HepG2 (cell line): ENCODE results near the gene FAM83E. TPM values are rescaled to one million over a fixed set of nuclear protein-coding genes. Genes with fewer than 3 reads are reported as not detected.

Source experiments
- HOXD1 ChIP-seq: sonication (generic); formaldehyde crosslinking; IDR thresholded peaks from 2 replicates; pipeline ENCODE4 v1.5.0; 2020; ENCODE audit warnings: missing genetic modification reagents
- ISL2 ChIP-seq: sonication (generic); formaldehyde crosslinking; IDR thresholded peaks from 2 replicates; pipeline ENCODE4 v1.5.0; 2020; ENCODE audit warnings: missing genetic modification reagents
- MAFG ChIP-seq: sonication (generic); formaldehyde crosslinking; IDR thresholded peaks from 2 replicates; pipeline ENCODE4 v1.5.1; 2020; ENCODE audit warnings: mild to moderate bottlenecking, missing genetic modification reagents
- MLXIP ChIP-seq: sonication (generic); formaldehyde crosslinking; IDR thresholded peaks from 2 replicates; pipeline ENCODE4 v1.9.0; 2021; ENCODE audit warnings: missing genetic modification reagents, borderline replicate concordance
- MXD1 ChIP-seq: sonication (generic); formaldehyde crosslinking; IDR thresholded peaks from 2 replicates; pipeline ENCODE4 v1.4.0; 2020; ENCODE audit warnings: mild to moderate bottlenecking, missing genetic modification reagents
- NAIF1 ChIP-seq: sonication (generic); formaldehyde crosslinking; IDR thresholded peaks from 2 replicates; pipeline ENCODE4 v1.5.0; 2020; ENCODE audit warnings: mild to moderate bottlenecking, missing genetic modification reagents, borderline replicate concordance
- NR2F2 ChIP-seq: IDR thresholded peaks from 2 replicates; pipeline ENCODE4 v1.6.1; 2012; ENCODE audit warnings: low read depth, inconsistent platforms, borderline replicate concordance
- PRMT3 ChIP-seq: sonication (generic); formaldehyde crosslinking; IDR thresholded peaks from 2 replicates; pipeline ENCODE4 v1.8.1; 2022; ENCODE audit warnings: low read depth, mild to moderate bottlenecking, moderate library complexity, missing genetic modification reagents, borderline replicate concordance
- TARDBP ChIP-seq: sonication (generic); formaldehyde crosslinking; IDR thresholded peaks from 2 replicates; pipeline ENCODE4 v1.8.0; 2022; ENCODE audit warnings: mild to moderate bottlenecking, missing genetic modification reagents
- ZFP1 ChIP-seq: IDR thresholded peaks from 2 replicates; pipeline ENCODE4 v1.6.1; 2016
- ZNF160 ChIP-seq: sonication (generic); formaldehyde crosslinking; IDR thresholded peaks from 2 replicates; pipeline ENCODE4 v1.8.0; 2022; ENCODE audit warnings: mild to moderate bottlenecking, inconsistent platforms, missing genetic modification reagents
- ZNF431 ChIP-seq: sonication (generic); formaldehyde crosslinking; IDR thresholded peaks from 2 replicates; pipeline ENCODE4 v1.9.0; 2022; ENCODE audit warnings: missing genetic modification reagents, low read depth, mild to moderate bottlenecking, borderline replicate concordance
- ZNF687 ChIP-seq: sonication (generic); formaldehyde crosslinking; IDR thresholded peaks from 2 replicates; pipeline ENCODE4 v1.5.1; 2020; ENCODE audit warnings: mild to moderate bottlenecking, missing genetic modification reagents, moderate library complexity
- ZNF724P ChIP-seq: sonication (generic); formaldehyde crosslinking; IDR thresholded peaks from 2 replicates; pipeline ENCODE4 v1.8.0; 2022; ENCODE audit warnings: missing genetic modification reagents, borderline replicate concordance
- ZNF777 ChIP-seq: sonication (generic); formaldehyde crosslinking; IDR thresholded peaks from 2 replicates; pipeline ENCODE4 v1.4.0; 2020; ENCODE audit warnings: missing genetic modification reagents
- ZSCAN25 ChIP-seq: sonication (generic); formaldehyde crosslinking; IDR thresholded peaks from 2 replicates; pipeline ENCODE4 v1.8.0; 2022; ENCODE audit warnings: mild to moderate bottlenecking, missing genetic modification reagents
- polyA plus RNA-seq, 8 experiments: library from polyadenylated mRNA; depleted of rRNA in 3 of 8; stranded (reverse) in 7 of 8; unstranded in 1 of 8; fragments of >200 nt; fragmentation: Illumina TruSeq in 4 of 8; extraction: Trizol in 4 of 8; gene quantifications; 2 replicates each; pipeline versions ENCODE4 v1.2.1 to v1.2.3, GENCODE V29; 2011 to 2016; ENCODE audit warnings: low read depth in 4 of 8, missing spikeins in 1 of 8, mixed read lengths in 1 of 8; ENCODE audit not compliant: insufficient read depth in 1 of 8
- total RNA-seq, 5 experiments: library from RNA; depleted of rRNA; stranded (reverse); fragments of >200 nt; fragmentation: Illumina TruSeq; extraction: Trizol; gene quantifications; 2 replicates each; pipeline ENCODE4 v1.2.3, GENCODE V29; 2016; ENCODE audit warnings: low read depth in 1 of 5
- TF ChIP-seq, protein P1 (sequence below): sonication (generic); formaldehyde crosslinking; IDR thresholded peaks from 2 replicates; pipeline ENCODE4 v1.5.0; 2020; ENCODE audit warnings: mild to moderate bottlenecking, low read depth, missing genetic modification reagents, borderline replicate concordance
- TF ChIP-seq, protein P2 (sequence below): fragments of 450-650 bp; IDR thresholded peaks from 2 replicates; pipeline ENCODE4 v1.6.1; 2016
- TF ChIP-seq, protein P3 (sequence below): sonication (generic); formaldehyde crosslinking; IDR thresholded peaks from 2 replicates; pipeline ENCODE4 v1.4.0; 2020; ENCODE audit warnings: mild to moderate bottlenecking, missing genetic modification reagents

FAM83E gene
- total and polyA plus RNA-seq, 2 of the 13 experiments (the other 11 are each of a cell fraction or from before 2014, with no cell fraction given): 0.18 to 0.60 TPM

- TF ChIP-seq, protein P1, sequence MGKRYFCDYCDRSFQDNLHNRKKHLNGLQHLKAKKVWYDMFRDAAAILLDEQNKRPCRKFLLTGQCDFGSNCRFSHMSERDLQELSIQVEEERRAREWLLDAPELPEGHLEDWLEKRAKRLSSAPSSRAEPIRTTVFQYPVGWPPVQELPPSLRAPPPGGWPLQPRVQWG (CRISPR knock-in tag): 0 out of 2 replicates have a peak, but pooled peaks have one; percentile 37
- TF ChIP-seq MAFG (no peak), ZNF431 (CRISPR knock-in tag) (no peak), ZNF160 (CRISPR knock-in tag) (0 out of 2 replicates have a peak, but pooled peaks have one; percentile 45), ZNF687 (CRISPR knock-in tag) (peak; percentile 93), MXD1 (CRISPR knock-in tag) (peak; percentile 79; the same call in 1 of the 2 replicates), ISL2 (CRISPR knock-in tag) (peak; percentile 79), PRMT3 (CRISPR knock-in tag) (no peak; the same call in 1 of the 2 replicates), NAIF1 (CRISPR knock-in tag) (no peak; the same call in none of the 2 replicates), NR2F2 (peak; percentile 24; the same call in 1 of the 2 replicates), MLXIP (CRISPR knock-in tag) (no peak), ZSCAN25 (CRISPR knock-in tag) (no peak; the same call in none of the 2 replicates), ZNF724P (CRISPR knock-in tag) (peak; percentile 79; the same call in 1 of the 2 replicates), HOXD1 (CRISPR knock-in tag) (no peak), TARDBP (CRISPR knock-in tag) (peak; percentile 95), ZFP1 (peak; percentile 94), ZNF777 (CRISPR knock-in tag) (peak; percentile 94)
- TF ChIP-seq, protein P2, sequence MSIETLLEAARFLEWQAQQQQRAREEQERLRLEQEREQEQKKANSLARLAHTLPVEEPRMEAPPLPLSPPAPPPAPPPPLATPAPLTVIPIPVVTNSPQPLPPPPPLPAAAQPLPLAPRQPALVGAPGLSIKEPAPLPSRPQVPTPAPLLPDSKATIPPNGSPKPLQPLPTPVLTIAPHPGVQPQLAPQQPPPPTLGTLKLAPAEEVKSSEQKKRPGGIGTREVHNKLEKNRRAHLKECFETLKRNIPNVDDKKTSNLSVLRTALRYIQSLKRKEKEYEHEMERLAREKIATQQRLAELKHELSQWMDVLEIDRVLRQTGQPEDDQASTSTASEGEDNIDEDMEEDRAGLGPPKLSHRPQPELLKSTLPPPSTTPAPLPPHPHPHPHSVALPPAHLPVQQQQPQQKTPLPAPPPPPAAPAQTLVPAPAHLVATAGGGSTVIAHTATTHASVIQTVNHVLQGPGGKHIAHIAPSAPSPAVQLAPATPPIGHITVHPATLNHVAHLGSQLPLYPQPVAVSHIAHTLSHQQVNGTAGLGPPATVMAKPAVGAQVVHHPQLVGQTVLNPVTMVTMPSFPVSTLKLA: no peak; the same call in none of the 2 replicates
- TF ChIP-seq, protein P3, sequence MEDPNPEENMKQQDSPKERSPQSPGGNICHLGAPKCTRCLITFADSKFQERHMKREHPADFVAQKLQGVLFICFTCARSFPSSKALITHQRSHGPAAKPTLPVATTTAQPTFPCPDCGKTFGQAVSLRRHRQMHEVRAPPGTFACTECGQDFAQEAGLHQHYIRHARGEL (CRISPR knock-in tag): no peak
These were observed 4.2 kb upstream of the FAM83E start, which contains the start of the genes RPL18 and SPHK2 (continued) for GRCh38 chr19:48618916-48619691.
